Upper lobe of left lung (tissue), 6 donors: ENCODE measurements around the gene EEPD1. TPM values are rescaled to one million over a fixed set of nuclear protein-coding genes. Genes with fewer than 3 reads are reported as not detected.
A peak's percentile ranks its signal among the peaks of the same experiment; 100 is the strongest.

ENCODE experiments used
- ATAC-seq, 2 donors: fragments of 200-7000 bp; cut with Tn5 transposase; one replicate each; pipeline ENCODE4 v1.9.1; 2022; ENCODE audit warnings: mild to moderate bottlenecking in 2 of 2, moderate library complexity in 2 of 2; ENCODE audit not compliant: low FRiP score in 2 of 2
- DNase-seq, 2 donors: peaks; one replicate each; pipeline ENCODE4 v3.0.0-alpha.2; 2019 to 2020
- H3K27ac ChIP-seq, 4 donors: fragments of 200-600 bp; sonication (generic); one replicate each; pipeline ENCODE4 v1.5.1; 2016 to 2019
- H3K27me3 ChIP-seq, 4 donors: fragments of 200-600 bp; sonication (generic); one replicate each; pipeline ENCODE4 v1.5.1; 2017 to 2019
- H3K36me3 ChIP-seq, 4 donors: fragments of 200-600 bp; sonication (generic); one replicate each; pipeline ENCODE4 v1.5.1; 2016 to 2019
- H3K4me1 ChIP-seq, 4 donors: fragments of 200-600 bp; sonication (generic); one replicate each; pipeline ENCODE4 v1.5.1; 2018 to 2019
- H3K4me3 ChIP-seq, 4 donors: fragments of 200-600 bp; sonication (generic); one replicate each; pipeline ENCODE4 v1.5.1; 2017 to 2019; ENCODE audit warnings: mild to moderate bottlenecking in 2 of 4, moderate library complexity in 1 of 4
- H3K9me3 ChIP-seq, 4 donors: fragments of 200-600 bp; sonication (generic); one replicate each; pipeline ENCODE4 v1.5.1; 2018 to 2019
- EP300 ChIP-seq, 4 donors: sonication (generic); formaldehyde crosslinking; IDR thresholded peaks; one replicate each; pipeline ENCODE4 v1.5.1; 2017; ENCODE audit warnings: antibody characterized with exemption in 4 of 4, control low read depth in 2 of 4
- POLR2A ChIP-seq, 4 donors: fragments of 450-650 bp; IDR thresholded peaks; one replicate each; pipeline ENCODE4 v1.5.1; 2016 to 2017; ENCODE audit warnings: antibody characterized with exemption in 4 of 4, mild to moderate bottlenecking in 2 of 4
- POLR2AphosphoS5 ChIP-seq, 2 donors: sonication (generic); formaldehyde crosslinking; IDR thresholded peaks; one replicate each; pipeline ENCODE4 v1.5.1; 2017; ENCODE audit warnings: antibody characterized with exemption in 2 of 2
- WGBS, 2 donors: methylation state at CpG; one replicate each; pipeline ENCODE4 v1.1.5; 2017 to 2018; 5-methylcytosine and 5-hydroxymethylcytosine counted together
- total RNA-seq, 6 donors: library from RNA; depleted of rRNA in 4 of 6; stranded (reverse); fragments of >200 nt in 4 of 6; gene quantifications; one replicate each; pipeline versions ENCODE4 v1.1.0 to v1.2.1, GENCODE V29; 2016 to 2021
- TF ChIP-seq, protein P1 (sequence below), 6 experiments: fragments of 450-650 bp in 4 of 6; fragments of 200-600 bp in 2 of 6; sonication (generic) in 2 of 6; IDR thresholded peaks; one replicate each; pipeline ENCODE4 v1.5.1; 2016 to 2019; ENCODE audit warnings: antibody characterized with exemption in 6 of 6
- donor health status: DM: no; HTN: no; CAD: no; lungs with moderate emphysema.
- donor health status: DM: no; HTN: yes; CAD: no; lungs with severe emphysema.

EEPD1 gene
- total RNA-seq, 6 donors from 2014 or later, result 5.9 to 25.1 (median 11.2) TPM

DNA sequence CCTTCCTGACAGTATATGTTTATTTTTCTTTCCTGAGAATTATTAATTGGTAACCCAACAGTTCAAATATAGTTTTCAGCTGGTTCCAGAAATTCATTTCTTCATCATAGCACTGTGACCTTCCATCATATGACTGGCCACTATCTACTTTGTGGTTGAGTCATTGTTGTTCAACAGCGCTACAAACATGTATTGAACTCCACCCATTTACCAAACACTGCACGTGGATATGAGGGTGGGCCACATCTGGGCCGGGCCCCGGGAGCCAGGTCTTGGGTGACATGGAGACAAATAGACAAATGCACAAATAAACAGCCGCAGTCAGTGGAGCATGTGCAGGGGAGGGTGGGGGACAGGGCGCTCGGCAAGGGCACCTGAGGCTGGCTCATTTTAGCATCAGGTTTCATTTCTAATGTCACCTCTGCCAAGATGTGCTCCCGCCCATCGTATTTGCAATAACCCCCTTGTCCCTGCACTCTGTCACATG, 24.0 kb upstream of the EEPD1 start:
- 68% methylated on average over 9 of the region's 9 CpGs for WGBS, 2 donors
- no peaks in the 10 kb centered on the region for H3K27me3 ChIP-seq
- DNase-seq (peak; percentile 27 to 39), ATAC-seq (peak in 1 of 2 donors; percentile 76)
- TF ChIP-seq, protein P1, sequence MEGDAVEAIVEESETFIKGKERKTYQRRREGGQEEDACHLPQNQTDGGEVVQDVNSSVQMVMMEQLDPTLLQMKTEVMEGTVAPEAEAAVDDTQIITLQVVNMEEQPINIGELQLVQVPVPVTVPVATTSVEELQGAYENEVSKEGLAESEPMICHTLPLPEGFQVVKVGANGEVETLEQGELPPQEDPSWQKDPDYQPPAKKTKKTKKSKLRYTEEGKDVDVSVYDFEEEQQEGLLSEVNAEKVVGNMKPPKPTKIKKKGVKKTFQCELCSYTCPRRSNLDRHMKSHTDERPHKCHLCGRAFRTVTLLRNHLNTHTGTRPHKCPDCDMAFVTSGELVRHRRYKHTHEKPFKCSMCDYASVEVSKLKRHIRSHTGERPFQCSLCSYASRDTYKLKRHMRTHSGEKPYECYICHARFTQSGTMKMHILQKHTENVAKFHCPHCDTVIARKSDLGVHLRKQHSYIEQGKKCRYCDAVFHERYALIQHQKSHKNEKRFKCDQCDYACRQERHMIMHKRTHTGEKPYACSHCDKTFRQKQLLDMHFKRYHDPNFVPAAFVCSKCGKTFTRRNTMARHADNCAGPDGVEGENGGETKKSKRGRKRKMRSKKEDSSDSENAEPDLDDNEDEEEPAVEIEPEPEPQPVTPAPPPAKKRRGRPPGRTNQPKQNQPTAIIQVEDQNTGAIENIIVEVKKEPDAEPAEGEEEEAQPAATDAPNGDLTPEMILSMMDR (IDR thresholded peaks at IDR 0.05), result no peak
- TF ChIP-seq POLR2AphosphoS5 (IDR thresholded peaks at IDR 0.05) (peak in 1 of 2 donors; percentile 31), POLR2A (IDR thresholded peaks at IDR 0.05) (no peak), EP300 (IDR thresholded peaks at IDR 0.05) (peak in 2 of 4 donors; percentile 18 to 53)
- H3K4me3 ChIP-seq, result no peak overlapping the region
- no peaks in the 10 kb centered on the region for H3K9me3 ChIP-seq
- H3K4me1 ChIP-seq, result peaks cover 0 to 20% (median 13%) of the 10 kb centered on the region in 4 donors
- H3K36me3 ChIP-seq, result no peaks in the 10 kb centered on the region
- H3K27ac ChIP-seq, result peak overlapping the region; percentile 42 to 80 (median 58)

DNA sequence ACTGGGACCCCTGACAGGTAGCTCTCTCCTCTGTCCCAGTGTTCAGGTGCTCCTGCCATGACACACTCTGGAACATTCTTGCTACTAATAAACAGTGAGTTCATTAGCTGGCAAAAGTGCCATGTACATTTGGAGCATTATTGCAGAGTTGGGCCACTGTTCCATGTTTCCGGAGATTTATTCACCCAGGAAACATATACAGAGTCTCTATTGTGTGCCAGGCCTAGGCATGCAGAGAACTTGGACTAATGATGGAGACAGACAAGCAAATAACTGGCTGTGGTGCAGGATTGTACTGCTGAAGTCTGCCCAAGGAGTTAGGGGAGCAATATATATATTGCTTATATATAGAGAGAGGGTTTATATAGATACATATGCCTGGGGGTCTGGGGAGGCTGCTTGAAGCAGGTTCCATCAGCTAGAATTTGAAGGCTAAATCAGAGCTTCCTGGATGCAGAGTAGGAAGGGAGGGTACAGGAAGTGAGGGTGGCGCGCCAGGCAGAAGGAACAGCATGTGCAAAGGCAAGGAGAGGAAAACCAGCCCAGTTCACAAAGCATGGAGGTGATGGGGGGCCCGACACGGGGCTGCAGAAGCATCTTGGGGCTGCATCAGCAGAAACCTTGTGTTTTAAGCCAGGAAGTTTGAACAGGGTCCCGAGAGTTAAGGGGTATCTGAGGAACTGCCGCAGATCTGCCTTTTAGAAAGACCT, 22.7 kb upstream of the EEPD1 start:
- Histone ChIP-seq H3K4me1 (peaks cover 0 to 20% (median 13%) of the 10 kb centered on the region in 4 donors), H3K9me3 (no peaks in the 10 kb centered on the region), H3K4me3 (no peak overlapping the region), H3K36me3 (no peaks in the 10 kb centered on the region), H3K27ac (peak overlapping the region in 2 of 4 donors; percentile 4 to 30), H3K27me3 (no peaks in the 10 kb centered on the region)
- 81 to 88% methylated on average over 7 of the region's 7 CpGs for WGBS, 2 donors
- TF ChIP-seq EP300 (IDR thresholded peaks at IDR 0.05), result peak in 1 of 4 donors; percentile 23
- TF ChIP-seq POLR2AphosphoS5 (IDR thresholded peaks at IDR 0.05), result no peak
- ATAC-seq, result no peak
- DNase-seq, result peak in 1 of 2 donors; percentile 33

DNA sequence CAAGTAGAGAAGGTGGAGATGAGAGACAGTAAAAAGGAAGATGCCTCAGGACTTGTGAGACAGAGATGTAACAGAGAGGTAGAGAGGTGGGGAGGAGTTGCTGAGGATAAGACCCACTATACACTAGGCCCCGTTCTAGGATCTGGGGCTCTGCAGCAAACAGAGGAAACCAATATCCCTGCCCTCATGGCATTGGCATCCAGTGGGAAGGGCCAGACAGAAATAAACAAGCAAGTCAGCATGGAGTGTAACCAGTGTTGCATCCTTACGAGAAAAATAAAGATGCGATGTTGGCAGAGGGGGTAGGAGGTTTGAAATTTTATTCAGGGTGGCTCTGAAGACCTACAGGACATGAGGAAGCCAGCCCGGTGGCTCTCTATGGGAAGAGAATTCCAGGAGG, 22.0 kb upstream of the EEPD1 start:
- no peak overlapping the region for H3K27ac ChIP-seq
- H3K27me3 ChIP-seq, result no peaks in the 10 kb centered on the region
- peaks cover 0 to 20% (median 13%) of the 10 kb centered on the region in 4 donors for H3K4me1 ChIP-seq
- TF ChIP-seq, protein P1 (IDR thresholded peaks at IDR 0.05), result no peak
- TF ChIP-seq POLR2AphosphoS5 (IDR thresholded peaks at IDR 0.05), result no peak
- no peak for TF ChIP-seq POLR2A (IDR thresholded peaks at IDR 0.05)
- TF ChIP-seq EP300 (IDR thresholded peaks at IDR 0.05), result no peak
- no peaks in the 10 kb centered on the region for H3K36me3 ChIP-seq
- H3K4me3 ChIP-seq, result no peak overlapping the region
- DNase-seq (no peak), ATAC-seq (no peak)
- no peaks in the 10 kb centered on the region for H3K9me3 ChIP-seq
- WGBS, 2 donors, result 82 to 84% methylated on average over 4 of the region's 4 CpGs

DNA sequence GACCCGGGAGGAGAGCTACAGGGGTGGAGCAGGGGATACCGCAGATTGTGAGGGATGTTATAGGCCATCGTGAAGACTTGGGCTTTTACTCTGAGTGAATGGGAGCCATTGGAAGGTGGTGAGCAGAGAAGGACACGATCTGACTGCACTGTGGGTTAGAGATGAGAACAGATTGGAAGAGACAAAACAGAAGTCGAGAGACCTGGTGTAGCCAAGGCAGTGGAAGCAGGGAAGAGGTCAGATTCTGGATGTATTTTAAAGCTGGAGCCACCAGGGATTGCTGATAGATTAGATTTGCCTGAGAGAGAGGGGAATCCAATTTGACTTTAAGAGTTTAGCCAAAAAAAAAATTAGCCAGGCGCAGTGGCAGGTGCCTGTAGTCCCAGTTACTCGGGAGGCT, 21.6 kb upstream of the EEPD1 start:
- 86 to 90% methylated on average over 7 of the region's 7 CpGs for WGBS, 2 donors
- ATAC-seq (no peak), DNase-seq (no peak)
- Histone ChIP-seq H3K4me3 (no peak overlapping the region), H3K36me3 (no peaks in the 10 kb centered on the region), H3K9me3 (no peaks in the 10 kb centered on the region), H3K27me3 (no peaks in the 10 kb centered on the region), H3K27ac (no peak overlapping the region), H3K4me1 (peaks cover 0 to 20% (median 13%) of the 10 kb centered on the region in 4 donors)
- TF ChIP-seq, protein P1 (IDR thresholded peaks at IDR 0.05), result no peak
- TF ChIP-seq POLR2A (IDR thresholded peaks at IDR 0.05) (no peak), POLR2AphosphoS5 (IDR thresholded peaks at IDR 0.05) (no peak), EP300 (IDR thresholded peaks at IDR 0.05) (no peak)

DNA sequence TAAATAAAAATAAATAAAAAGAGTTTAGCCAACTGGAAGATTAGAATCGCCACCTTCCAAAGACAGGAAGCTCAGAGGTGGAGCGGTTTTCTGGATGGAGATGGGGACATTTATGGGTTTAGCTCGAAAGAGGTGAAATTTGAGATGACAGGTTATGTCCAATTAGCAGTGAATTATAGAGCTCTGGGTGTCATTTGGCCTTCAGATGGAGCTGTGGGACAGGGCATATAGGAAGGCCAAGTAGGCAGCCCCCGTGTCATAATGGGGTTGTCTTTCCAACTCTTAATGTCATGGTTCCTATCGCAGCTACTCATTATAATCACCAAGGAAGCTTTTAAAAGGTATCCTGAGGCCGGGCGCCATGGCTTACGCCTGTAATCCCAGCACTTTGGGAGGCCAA, 21.0 kb upstream of the EEPD1 start:
- DNase-seq (no peak), ATAC-seq (no peak)
- Histone ChIP-seq H3K9me3 (no peaks in the 10 kb centered on the region), H3K27ac (no peak overlapping the region), H3K4me1 (peaks cover 0 to 20% (median 13%) of the 10 kb centered on the region in 4 donors), H3K36me3 (no peaks in the 10 kb centered on the region), H3K4me3 (no peak overlapping the region), H3K27me3 (no peaks in the 10 kb centered on the region)
- TF ChIP-seq POLR2A (IDR thresholded peaks at IDR 0.05) (no peak), EP300 (IDR thresholded peaks at IDR 0.05) (no peak), POLR2AphosphoS5 (IDR thresholded peaks at IDR 0.05) (no peak)
- TF ChIP-seq, protein P1 (IDR thresholded peaks at IDR 0.05), result no peak
- WGBS, 2 donors, result 91 to 95% methylated on average over 8 of the region's 8 CpGs
